OCI-LY7 (cell line): Measurements from ENCODE around the gene COMP. TPM values are rescaled to one million over a fixed set of nuclear protein-coding genes. Genes with fewer than 3 reads are reported as not detected.
"Not testable (repeated sequence)": the region's sequence is repeated elsewhere in the genome, so short reads cannot be mapped to it uniquely, and the experiment has no call there.

Experiments used
- BruUV-seq: library from RNA; stranded (reverse); fragments of 400-500 nt; replicated peaks from 2 replicates; lab custom pipeline; 2021; lab: Mats Ljungman, UMichigan
- CTCF ChIA-PET: fragments of 300-600 bp; sonication (Branson Sonifier 250); formaldehyde crosslinking; loops from one replicate; lab custom pipeline; 2022; ENCODE audit warnings: antibody characterized with exemption; ENCODE audit not compliant: unreplicated experiment; lab: Charles Lee
- POLR2A ChIA-PET: fragments of 300-600 bp; sonication (Branson Sonifier 250); formaldehyde crosslinking; loops from one replicate; lab custom pipeline; 2022; ENCODE audit warnings: antibody characterized with exemption; lab: Charles Lee
- DNase-seq: peaks from one replicate; pipeline ENCODE4 v3.0.0-alpha.2; 2015; ENCODE audit warnings: low spot score
- H2AFZ ChIP-seq: fragments of 200-600 bp; sonication (generic), shearing (Covaris generic); 2 replicates; pipeline ENCODE4 v1.6.1; 2014; ENCODE audit warnings: mild to moderate bottlenecking, antibody characterized with exemption, low read length, moderate library complexity
- H3K27ac ChIP-seq: fragments of 200-600 bp; sonication (generic); 2 replicates; pipeline ENCODE4 v1.5.1; 2014; ENCODE audit warnings: mixed run types, low read depth, mild to moderate bottlenecking, moderate library complexity, low read length, inconsistent platforms; ENCODE audit not compliant: poor library complexity, severe bottlenecking
- H3K36me3 ChIP-seq: fragments of 200-600 bp; sonication (generic); 2 replicates; pipeline ENCODE4 v1.6.1; 2014; ENCODE audit warnings: mild to moderate bottlenecking, antibody characterized with exemption, low read length, moderate library complexity, mixed read lengths; ENCODE audit not compliant: insufficient read depth
- H3K4me1 ChIP-seq: fragments of 200-600 bp; sonication (generic); 2 replicates; pipeline ENCODE4 v1.5.1; 2014; ENCODE audit warnings: mild to moderate bottlenecking, low read length; ENCODE audit not compliant: insufficient read depth, poor library complexity, severe bottlenecking
- H3K4me2 ChIP-seq: fragments of 200-600 bp; sonication (generic); 2 replicates; pipeline ENCODE4 v1.6.1; 2014; ENCODE audit warnings: mild to moderate bottlenecking, low read length
- H3K4me3 ChIP-seq: fragments of 200-600 bp; sonication (generic); 2 replicates; pipeline ENCODE4 v1.5.1; 2014; ENCODE audit warnings: mild to moderate bottlenecking, low read depth, low read length; ENCODE audit not compliant: poor library complexity, severe bottlenecking
- H3K79me2 ChIP-seq: fragments of 200-600 bp; sonication (generic); 2 replicates; pipeline ENCODE4 v1.6.1; 2016; ENCODE audit warnings: low read depth, mild to moderate bottlenecking, low read length, moderate library complexity, mixed read lengths; ENCODE audit not compliant: insufficient read depth
- H3K9me2 ChIP-seq: fragments of 200-600 bp; sonication (generic); 2 replicates; pipeline ENCODE4 v1.6.1; 2016; ENCODE audit warnings: mild to moderate bottlenecking, low read length, mixed read lengths; ENCODE audit not compliant: insufficient read depth
- H3K9me3 ChIP-seq: fragments of 200-600 bp; sonication (generic); 2 replicates; pipeline ENCODE4 v1.6.1; 2014; ENCODE audit warnings: mild to moderate bottlenecking, mixed run types, low read length, mixed read lengths
- H4K20me1 ChIP-seq: fragments of 200-600 bp; sonication (generic); 2 replicates; pipeline ENCODE4 v1.6.1; 2014; ENCODE audit warnings: mild to moderate bottlenecking, antibody characterized with exemption, low read length, moderate library complexity, mixed read lengths; ENCODE audit not compliant: insufficient read depth
- CTCF ChIP-seq: fragments of 200-600 bp; sonication (generic); conservative IDR thresholded peaks from 2 replicates; pipeline ENCODE4 v1.5.1; 2014; ENCODE audit warnings: mild to moderate bottlenecking, antibody characterized with exemption, low read length, moderate library complexity, mixed read lengths
- EZH2phosphoT487 ChIP-seq: fragments of 200-600 bp; sonication (generic); IDR thresholded peaks from 2 replicates; pipeline ENCODE4 v1.6.1; 2018; ENCODE audit warnings: low read depth, borderline replicate concordance, mild to moderate bottlenecking, mixed run types, antibody characterized with exemption, low read length, moderate library complexity, mixed read lengths
- intact Hi-C: fragments of 100-400 bp; cut with micrococcal nuclease; formaldehyde crosslinking; loops from one replicate; pipeline ENCODE4 v1.10.0; 2022; ENCODE audit not compliant: unreplicated experiment
- total RNA-seq, 2 experiments: library from RNA; depleted of rRNA in 1 of 2; stranded (reverse); fragments of >200 nt in 1 of 2; shearing (Covaris generic) in 1 of 2; gene quantifications; 2 replicates each; pipeline ENCODE4 v1.2.3, GENCODE V29; 2014 to 2022

COMP gene
- total RNA-seq, 2 experiments from 2014 or later = not detected

GRCh38 chr19:18736415-18737336 lies 54.4 kb downstream of the COMP start:
- Histone ChIP-seq H3K36me3 (no peaks in the 10 kb centered on the region), H3K4me2 (no peak overlapping the region), H3K9me2 (no peaks in the 10 kb centered on the region), H3K27ac (no peak overlapping the region), H3K79me2 (no peaks in the 10 kb centered on the region), H3K4me3 (no peak overlapping the region), H4K20me1 (no peaks in the 10 kb centered on the region), H2AFZ (no peak overlapping the region), H3K9me3 (no peaks in the 10 kb centered on the region), H3K4me1 (no peaks in the 10 kb centered on the region)
- ChIA-PET CTCF (no interaction called here), POLR2A (no interaction called here)
- intact Hi-C loops = no loop called here
- no peak for DNase-seq
- no TSS peak for BruUV-seq
- TF ChIP-seq CTCF (no peak), EZH2phosphoT487 (no peak)

- CTCF ChIA-PET = no interaction called here
- no peaks in the 10 kb centered on the region for H3K4me1 ChIP-seq
- no peak overlapping the region for H2AFZ ChIP-seq
- H3K4me3 ChIP-seq = no peak overlapping the region
- H3K36me3 ChIP-seq = no peaks in the 10 kb centered on the region
- TF ChIP-seq EZH2phosphoT487 (no peak), CTCF (no peak)
- no peak overlapping the region for H3K27ac ChIP-seq
- no peaks in the 10 kb centered on the region for H3K79me2 ChIP-seq
- POLR2A ChIA-PET = interaction anchor here (0.7 kb wide), 1 partner anchor 8 kb away, joined by 5 read pairs; no protein-coding TSS in a partner anchor
- no peaks in the 10 kb centered on the region for H4K20me1 ChIP-seq
- H3K9me3 ChIP-seq = no peaks in the 10 kb centered on the region
- DNase-seq = no peak
- no peak overlapping the region for H3K4me2 ChIP-seq
- no peaks in the 10 kb centered on the region for H3K9me2 ChIP-seq
- no TSS peak for BruUV-seq
- intact Hi-C loops = no loop called here
Measured at GRCh38 chr19:18735752-18736151, 55.4 kb downstream of the COMP start.

- no peak overlapping the region for H3K27ac ChIP-seq
- TF ChIP-seq CTCF (no peak), EZH2phosphoT487 (no peak)
- no peaks in the 10 kb centered on the region for H3K9me3 ChIP-seq
- H3K36me3 ChIP-seq = no peaks in the 10 kb centered on the region
- no peaks in the 10 kb centered on the region for H4K20me1 ChIP-seq
- H3K79me2 ChIP-seq = no peaks in the 10 kb centered on the region
- H2AFZ ChIP-seq = no peak overlapping the region
- DNase-seq = no peak
- H3K4me1 ChIP-seq = no peaks in the 10 kb centered on the region
- BruUV-seq = no TSS peak
- H3K4me3 ChIP-seq = no peak overlapping the region
- ChIA-PET POLR2A (interaction anchor here (0.7 kb wide), 1 partner anchor 9 kb away, joined by 5 read pairs; no protein-coding TSS in a partner anchor), CTCF (no interaction called here)
- intact Hi-C loops = no loop called here
- no peaks in the 10 kb centered on the region for H3K9me2 ChIP-seq
- no peak overlapping the region for H3K4me2 ChIP-seq
Measured at GRCh38 chr19:18735324-18735723, 55.8 kb downstream of the COMP start.

- POLR2A ChIA-PET, H2AFZ ChIP-seq, H3K27ac ChIP-seq, BruUV-seq, H3K4me1 ChIP-seq, H3K4me3 ChIP-seq, intact Hi-C loops, H3K9me2 ChIP-seq, DNase-seq, H3K4me2 ChIP-seq, H4K20me1 ChIP-seq, H3K79me2 ChIP-seq, CTCF ChIA-PET, H3K36me3 ChIP-seq, H3K9me3 ChIP-seq: not testable (repeated sequence)
Measured at GRCh38 chr19:18733762-18734332, 57.3 kb downstream of the COMP start.
